SH-SY5Y (cell line): ENCODE measurements around the gene CFAP57.

Experiments used
- GATA2 ChIP-seq: IDR thresholded peaks from 2 replicates; pipeline ENCODE4 v1.6.1; 2011; ENCODE audit warnings: mild to moderate bottlenecking, low read depth, low read length
- GATA3 ChIP-seq: IDR thresholded peaks from 2 replicates; pipeline ENCODE4 v1.6.1; 2011; ENCODE audit warnings: low read depth, mild to moderate bottlenecking, low read length, moderate library complexity

CFAP57 gene

DNA sequence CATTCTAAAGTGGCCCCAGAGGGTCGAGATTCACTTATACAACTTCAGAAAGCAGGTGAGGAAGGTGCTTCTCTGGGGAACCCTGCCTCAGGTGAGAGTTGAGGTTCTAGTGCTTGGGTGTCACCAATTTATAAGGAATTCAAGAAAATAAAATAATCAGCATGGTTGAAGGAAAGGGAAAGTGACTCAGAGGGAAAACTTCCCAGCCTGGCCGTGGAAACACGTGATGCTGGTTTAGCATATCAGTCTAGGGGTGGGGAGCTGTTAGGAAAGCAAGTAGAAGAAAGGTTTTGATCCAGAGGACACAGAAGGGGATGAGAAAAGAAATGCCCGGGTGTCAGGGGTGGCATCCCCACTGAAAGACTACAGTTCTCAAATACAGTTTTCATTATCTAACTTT lies 59.9 kb downstream of the CFAP57 start:
- no peak for TF ChIP-seq GATA2

DNA sequence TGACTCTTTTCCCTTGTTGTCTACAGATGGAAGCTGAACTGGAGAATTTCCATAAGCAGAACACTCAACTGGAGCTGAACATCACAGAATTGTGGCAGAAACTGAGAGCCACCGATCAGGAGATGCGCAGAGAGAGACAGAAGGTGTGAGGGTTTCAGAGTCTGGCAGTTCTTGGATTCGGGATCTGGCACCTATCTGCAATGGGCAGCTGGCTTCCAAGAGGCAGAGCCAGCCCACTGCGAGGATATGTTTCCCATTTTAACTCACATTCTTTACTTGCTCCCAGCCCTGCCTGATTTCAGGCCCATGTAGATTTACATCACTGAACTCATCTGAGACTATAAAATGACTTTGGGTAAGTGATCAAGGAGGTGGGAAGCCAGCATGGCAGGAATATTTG lies 60.4 kb downstream of the CFAP57 start:
- no peak for TF ChIP-seq GATA3
- no peak for TF ChIP-seq GATA2

DNA sequence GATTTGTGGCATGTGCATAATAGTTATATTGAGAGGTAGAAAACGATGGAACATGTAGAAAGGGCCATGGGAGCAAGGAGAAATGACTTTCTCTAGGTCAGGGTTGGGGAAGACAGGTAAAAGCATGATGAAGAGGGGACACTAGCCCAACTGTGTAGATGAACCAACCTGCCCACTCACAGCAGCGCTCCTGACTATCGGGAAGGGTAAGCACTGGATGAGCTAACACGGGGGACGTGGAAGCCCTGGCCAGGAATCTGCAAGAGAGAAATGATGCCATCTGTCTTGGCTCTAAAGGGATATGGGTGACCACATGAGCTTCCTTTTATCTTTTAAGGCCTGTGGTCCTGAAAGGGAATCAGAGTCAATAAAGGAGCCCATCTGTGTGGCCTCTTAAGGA lies 61.5 kb downstream of the CFAP57 start:
- TF ChIP-seq GATA2 (no peak), GATA3 (no peak)

DNA sequence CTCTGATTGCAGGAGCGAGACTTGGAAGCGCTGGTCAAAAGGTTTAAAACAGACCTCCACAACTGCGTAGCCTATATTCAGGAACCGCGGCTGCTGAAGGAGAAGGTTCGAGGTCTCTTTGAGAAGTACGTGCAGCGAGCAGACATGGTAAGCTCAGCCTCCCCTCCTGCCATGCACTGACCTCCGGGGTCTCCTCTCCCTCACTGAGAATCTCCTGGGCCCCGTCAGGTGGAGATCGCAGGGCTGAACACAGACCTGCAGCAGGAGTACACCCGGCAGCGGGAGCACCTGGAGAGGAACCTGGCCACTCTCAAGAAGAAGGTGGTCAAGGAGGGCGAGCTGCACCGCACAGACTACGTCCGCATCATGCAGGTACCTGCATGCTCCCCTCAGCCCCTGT lies 62.1 kb downstream of the CFAP57 start:
- TF ChIP-seq GATA2 (no peak), GATA3 (no peak)

DNA sequence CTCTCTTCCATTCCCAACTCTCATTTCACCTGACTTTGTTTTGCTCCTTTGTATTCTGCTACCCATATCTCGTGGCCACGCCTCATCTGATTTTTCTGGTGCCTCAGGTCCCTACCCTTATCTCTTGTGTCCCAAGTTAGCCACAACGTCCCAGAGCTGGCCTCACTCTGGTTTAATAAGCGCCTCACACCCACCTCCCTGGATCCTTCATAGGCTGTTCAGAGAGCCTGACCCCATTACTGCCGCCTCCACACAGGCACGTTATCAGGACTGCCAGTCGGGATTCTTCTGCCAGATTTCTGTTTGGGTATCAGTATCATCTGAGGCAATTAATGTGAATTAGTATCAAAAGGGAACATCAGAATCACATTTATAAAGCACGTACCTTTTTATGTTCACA lies 62.9 kb downstream of the CFAP57 start:
- no peak for TF ChIP-seq GATA3
- no peak for TF ChIP-seq GATA2

DNA sequence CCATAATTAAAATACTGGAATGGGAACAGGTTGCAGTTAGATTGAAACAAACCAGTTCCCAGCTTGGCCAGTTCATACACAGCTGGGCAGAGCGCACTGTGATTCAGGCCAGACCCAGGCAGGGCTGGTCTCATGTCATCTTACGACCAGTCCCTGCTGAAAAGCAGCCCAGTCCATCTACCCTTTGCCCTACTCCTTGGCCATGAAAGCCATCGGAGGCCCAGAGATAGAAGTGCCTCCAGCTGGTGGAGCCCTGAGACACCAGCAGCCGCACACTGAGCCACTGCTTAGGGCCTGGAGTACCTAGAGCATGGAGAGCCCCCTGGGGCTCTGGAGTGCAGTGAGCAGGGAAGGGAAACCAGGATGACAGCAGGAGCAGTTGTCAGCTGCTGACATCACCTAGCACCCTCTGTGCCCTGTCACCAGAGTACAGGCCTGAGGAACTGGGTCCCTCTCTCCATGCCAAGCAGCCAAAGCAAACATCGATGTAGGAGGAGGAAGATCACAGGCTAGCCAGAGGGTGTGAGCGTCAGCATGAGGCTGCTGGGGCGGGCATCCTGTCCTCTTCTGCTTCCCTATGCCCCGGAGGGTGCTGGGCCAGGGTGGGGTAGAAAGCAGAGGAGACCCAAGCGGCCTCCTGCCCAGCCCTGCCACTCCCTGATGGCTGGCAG lies 63.5 kb downstream of the CFAP57 start:
- TF ChIP-seq GATA3 (no peak), GATA2 (no peak)

DNA sequence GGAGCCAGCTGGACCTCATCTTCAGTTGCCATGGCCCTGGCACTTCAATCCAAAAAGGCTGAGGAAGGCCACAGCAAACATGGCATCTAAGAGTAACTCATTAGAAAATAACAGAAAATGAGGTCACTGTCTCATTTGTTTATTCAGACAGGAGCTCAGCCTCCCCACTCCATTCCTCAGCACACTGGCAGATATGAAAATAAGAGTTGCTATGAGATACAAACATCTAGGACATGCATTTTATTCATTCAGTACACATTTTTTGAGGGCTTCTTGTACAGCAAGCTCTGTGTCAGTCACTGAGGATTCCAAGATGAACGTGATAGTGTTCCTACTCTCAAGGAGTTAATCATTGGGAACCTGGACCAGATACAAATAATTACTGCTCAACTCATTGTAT lies 65.0 kb downstream of the CFAP57 start:
- TF ChIP-seq GATA3 = no peak
- no peak for TF ChIP-seq GATA2

DNA sequence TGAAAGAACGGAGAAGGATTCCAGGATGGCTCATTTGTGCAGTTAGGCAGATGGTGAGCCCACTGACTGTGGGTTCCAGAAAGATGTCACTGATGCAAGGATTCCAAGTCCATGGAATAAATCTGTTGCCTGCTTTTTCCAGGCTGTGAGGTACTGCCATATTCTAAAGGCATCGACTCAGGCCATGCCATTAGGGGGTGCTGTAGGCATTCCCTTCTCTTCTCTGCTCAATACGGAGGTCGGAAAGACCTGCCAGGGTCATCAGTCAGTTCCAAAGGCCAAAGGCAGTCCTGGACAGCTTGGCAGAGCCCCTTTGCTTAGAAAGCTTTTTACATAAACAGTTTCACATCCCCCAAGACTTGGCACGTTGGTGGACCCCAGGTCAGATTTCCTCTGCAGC lies 66.0 kb downstream of the CFAP57 start:
- TF ChIP-seq GATA3 (no peak), GATA2 (no peak)

DNA sequence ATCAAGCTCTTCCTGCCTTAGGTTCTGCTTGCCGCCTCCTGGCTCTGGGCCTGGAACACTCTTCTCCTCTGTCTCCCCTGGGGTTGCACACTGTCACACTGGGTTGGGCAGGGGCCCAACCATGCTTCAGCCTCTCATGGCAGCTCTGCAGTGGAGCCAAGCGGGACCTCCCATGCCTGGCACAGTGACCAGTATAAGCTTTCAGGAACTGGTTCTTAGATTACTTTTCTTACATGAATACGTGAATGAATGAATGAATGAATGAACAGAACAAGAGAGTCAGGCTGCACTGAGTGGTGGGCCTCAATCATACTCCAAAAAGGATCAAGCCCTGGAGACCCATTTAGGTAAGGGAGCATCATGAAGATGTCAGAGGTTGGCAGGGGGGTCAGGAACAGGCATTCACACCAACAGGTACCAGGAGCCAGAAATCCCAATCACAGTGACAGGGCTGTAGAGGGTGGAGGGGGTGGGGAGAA lies 66.9 kb downstream of the CFAP57 start:
- TF ChIP-seq GATA3 (no peak), GATA2 (no peak)

DNA sequence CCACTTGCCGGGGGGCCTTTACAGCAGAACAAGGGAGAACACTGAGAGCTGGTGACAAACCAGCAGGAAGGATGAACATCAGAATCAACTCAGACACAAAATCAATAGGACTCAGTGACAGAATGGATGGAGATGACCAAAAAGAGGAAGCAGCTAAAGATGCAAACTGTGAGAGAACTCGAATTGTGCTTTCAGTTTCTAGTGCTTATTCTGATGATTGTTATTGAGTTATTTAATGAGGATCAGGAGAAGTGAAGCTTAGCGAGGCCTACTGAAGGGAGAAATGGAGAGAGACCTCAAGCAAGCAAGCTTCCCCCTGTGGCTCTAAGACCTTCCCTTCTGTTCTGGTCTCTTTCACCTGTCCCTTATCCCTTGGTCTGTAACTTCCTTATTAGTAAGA lies 67.4 kb downstream of the CFAP57 start:
- TF ChIP-seq GATA2 = no peak
- no peak for TF ChIP-seq GATA3

DNA sequence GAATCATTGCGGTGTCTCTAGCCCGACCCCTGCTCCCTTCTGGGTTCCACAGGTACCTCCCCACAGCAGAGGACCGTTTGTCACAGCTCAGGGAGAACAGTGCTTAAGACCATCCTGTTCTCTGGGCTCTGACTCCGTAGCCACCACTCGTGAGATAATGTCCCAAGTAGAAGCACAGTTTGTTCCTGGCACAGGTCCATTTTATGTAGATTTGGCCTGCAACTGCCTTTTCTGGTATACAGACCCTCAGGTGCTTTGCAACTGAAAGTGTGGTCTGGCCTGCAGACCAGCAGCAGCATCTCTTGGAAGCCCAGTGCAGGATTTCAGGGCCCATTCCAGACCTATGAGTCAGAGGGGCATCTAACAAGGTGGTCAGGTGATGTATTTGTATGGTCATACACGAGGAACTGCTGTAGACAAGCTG lies 69.3 kb downstream of the CFAP57 start:
- TF ChIP-seq GATA2 (no peak), GATA3 (no peak)

DNA sequence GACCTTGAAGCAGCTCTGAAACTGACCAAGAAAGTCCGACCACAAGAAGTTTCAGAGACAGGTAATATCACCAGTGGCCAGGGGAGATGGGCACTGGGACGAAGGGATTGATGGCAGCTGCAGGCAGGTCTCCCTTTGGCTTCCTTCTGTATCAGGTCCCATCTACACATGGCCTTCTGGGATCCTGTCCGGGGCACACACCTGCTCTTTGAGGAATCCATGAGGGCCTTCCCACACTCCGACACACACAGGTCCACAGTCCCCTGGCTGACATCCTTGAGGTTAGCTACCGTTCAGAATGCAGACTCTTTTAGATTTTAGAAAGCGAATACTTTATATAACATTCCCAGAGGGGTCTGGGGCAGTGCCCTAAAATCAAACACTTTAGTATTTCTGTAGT lies 71.2 kb downstream of the CFAP57 start:
- TF ChIP-seq GATA3 = no peak
- no peak for TF ChIP-seq GATA2

DNA sequence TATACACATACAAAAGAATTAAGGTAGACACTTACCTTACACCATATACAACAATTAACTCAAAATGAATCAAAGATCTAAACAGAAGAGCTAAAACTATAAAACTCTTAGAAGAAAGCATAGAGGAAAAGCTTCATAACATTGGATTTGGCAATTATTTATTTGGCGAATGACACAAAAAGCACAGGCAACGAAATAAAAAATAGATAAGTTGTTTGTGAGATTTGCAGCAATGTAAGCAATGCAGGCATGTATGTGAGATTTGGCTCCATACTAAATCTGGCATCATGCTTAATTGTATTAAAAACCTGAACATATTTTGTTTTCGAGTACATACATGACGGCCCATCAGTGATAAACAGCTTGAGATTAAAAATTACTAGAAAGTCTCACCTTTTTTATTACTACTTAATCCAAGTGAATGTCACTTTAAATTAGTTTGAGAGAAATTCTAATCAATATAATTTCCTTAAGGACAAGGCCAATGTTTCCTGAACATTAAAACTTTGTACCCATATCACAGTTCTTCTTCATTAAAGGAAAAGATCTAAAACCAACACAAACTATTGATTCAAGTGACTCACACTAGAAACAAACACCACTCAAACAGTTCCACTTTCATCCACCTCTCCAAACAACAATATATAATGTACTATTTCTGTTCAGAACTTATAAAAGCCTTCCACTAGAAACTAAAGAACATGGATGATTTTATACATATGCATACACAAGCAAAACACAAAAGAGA lies 74.5 kb downstream of the CFAP57 start:
- TF ChIP-seq GATA2 (no peak), GATA3 (no peak)

DNA sequence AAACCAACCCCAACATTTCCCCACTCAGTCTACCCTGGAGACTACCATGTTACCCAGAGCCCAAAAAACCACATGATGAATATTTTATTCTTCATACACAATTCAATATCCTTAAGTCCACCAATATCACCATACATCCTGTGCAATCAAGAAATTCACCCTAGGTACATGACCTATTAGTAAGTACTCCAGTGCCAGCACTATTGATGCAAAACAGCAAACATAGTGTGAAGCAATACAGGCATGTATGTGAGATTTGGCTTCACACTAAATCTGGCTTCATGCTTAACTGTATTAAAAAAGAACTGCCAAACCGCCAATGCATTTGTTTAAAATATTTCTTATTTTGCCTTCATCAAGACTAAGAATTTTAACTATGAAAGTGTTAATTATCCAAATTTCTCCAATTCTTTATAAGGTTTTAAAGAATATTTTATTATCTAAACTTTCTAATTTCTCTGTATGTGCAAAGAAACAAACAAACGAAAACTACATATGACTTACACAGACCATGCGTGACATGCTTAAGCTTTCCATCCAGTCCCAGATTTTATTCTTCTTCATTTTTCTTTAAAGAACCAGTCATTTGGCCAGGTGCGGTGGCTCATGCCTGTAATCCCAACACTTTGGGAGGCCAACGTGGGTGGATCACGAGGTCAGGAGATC lies 75.3 kb downstream of the CFAP57 start:
- TF ChIP-seq GATA2 (no peak), GATA3 (no peak)

DNA sequence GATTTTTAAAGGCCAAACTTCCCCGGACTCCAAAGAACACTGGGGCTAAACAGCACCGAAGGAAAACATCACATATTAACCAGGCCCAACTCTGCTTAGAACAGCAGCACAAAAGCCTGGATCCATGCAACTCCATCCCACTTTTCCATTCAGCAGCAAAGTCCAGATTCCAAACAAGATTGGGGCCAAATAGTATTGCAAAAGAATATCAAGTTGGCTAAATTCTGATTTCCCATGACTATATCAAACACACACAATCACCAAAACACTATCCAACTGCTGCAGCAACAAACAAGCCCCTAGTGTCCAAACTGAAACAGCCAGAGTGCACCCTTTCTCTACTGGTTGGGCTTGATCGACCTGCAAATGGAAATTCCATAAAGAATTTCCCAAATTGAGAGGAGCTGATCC lies 78.2 kb downstream of the CFAP57 start:
- TF ChIP-seq GATA3 (no peak), GATA2 (no peak)
